HEK293 (cell line): ENCODE results near the gene GLYATL3.

Experiments used
- CTCF ChIA-PET: fragments of 350-600 bp; formaldehyde crosslinking; extraction: SDS; loops from one replicate; lab custom pipeline; 2021; ENCODE audit warnings: antibody characterized with exemption; lab: Yijun Ruan, JAX
- POLR2A ChIA-PET: fragments of 300-600 bp; formaldehyde crosslinking; extraction: SDS; loops from one replicate; lab custom pipeline; 2020; ENCODE audit warnings: antibody characterized with exemption, inconsistent platforms; lab: Yijun Ruan, JAX
- H3K27ac ChIP-seq: fragments of 200-500 bp; sonication (Bioruptor generic); 2 replicates; pipeline ENCODE4 v1.5.1; 2014; ENCODE audit warnings: low read depth, low read length, control low read depth, inconsistent platforms; ENCODE audit errors: extremely low read depth
- H3K36me3 ChIP-seq, 2 experiments: fragments of 200-500 bp in 1 of 2; sonication (Bioruptor generic) in 1 of 2; 1 replicate in 1 of 2; 2 replicates in 1 of 2; pipeline ENCODE4 v1.5.1; 2014 to 2017; ENCODE audit warnings: inconsistent platforms in 2 of 2, low read length in 2 of 2; ENCODE audit not compliant: control insufficient read depth in 2 of 2, insufficient read depth in 1 of 2
- H3K4me1 ChIP-seq: fragments of 200-500 bp; sonication (Bioruptor generic); 2 replicates; pipeline ENCODE4 v1.5.1; 2014; ENCODE audit warnings: mild to moderate bottlenecking, low read length, inconsistent platforms; ENCODE audit not compliant: control insufficient read depth, insufficient read depth
- H3K4me3 ChIP-seq: 2 replicates; pipeline ENCODE4 v1.5.1; 2011; ENCODE audit warnings: low read depth, mild to moderate bottlenecking, control low read depth, low read length, moderate library complexity
- H3K9me3 ChIP-seq: fragments of 200-500 bp; sonication (Bioruptor generic); 2 replicates; pipeline ENCODE4 v1.5.1; 2014; ENCODE audit warnings: low read depth, low read length, inconsistent platforms; ENCODE audit not compliant: control insufficient read depth, insufficient read depth
- REPIN1 ChIP-seq: fragments of 450-650 bp; formaldehyde crosslinking; IDR thresholded peaks from 2 replicates; pipeline ENCODE4 v1.5.1; 2017; ENCODE audit warnings: missing biosample characterization, missing genetic modification characterization, low read depth
- TCF7L2 ChIP-seq: IDR thresholded peaks from 2 replicates; pipeline ENCODE4 v1.6.1; 2011; ENCODE audit warnings: low read depth, mild to moderate bottlenecking, inconsistent platforms, low read length, moderate library complexity, borderline replicate concordance
- ZBTB26 ChIP-seq: fragments of 450-650 bp; formaldehyde crosslinking; optimal IDR thresholded peaks from 2 replicates; pipeline ENCODE3; 2016; ENCODE audit warnings: missing biosample characterization, mild to moderate bottlenecking, missing genetic modification characterization
- ZFHX2 ChIP-seq: fragments of 450-650 bp; formaldehyde crosslinking; conservative IDR thresholded peaks from 2 replicates; pipeline ENCODE4 v1.5.1; 2016; ENCODE audit warnings: missing biosample characterization, missing genetic modification characterization
- ZFP3 ChIP-seq: fragments of 450-650 bp; formaldehyde crosslinking; IDR thresholded peaks from 2 replicates; pipeline ENCODE4 v1.5.1; 2016; ENCODE audit warnings: low read depth, missing biosample characterization, missing genetic modification characterization
- ZNF10 ChIP-seq: fragments of 450-650 bp; formaldehyde crosslinking; IDR thresholded peaks from 2 replicates; pipeline ENCODE4 v1.5.1; 2017; ENCODE audit warnings: missing biosample characterization, missing genetic modification characterization
- ZNF112 ChIP-seq: fragments of 450-650 bp; formaldehyde crosslinking; IDR thresholded peaks from 2 replicates; pipeline ENCODE4 v1.5.0; 2017; ENCODE audit warnings: missing biosample characterization, missing genetic modification characterization
- ZNF114 ChIP-seq: fragments of 450-650 bp; formaldehyde crosslinking; IDR thresholded peaks from 2 replicates; pipeline ENCODE4 v1.5.0; 2017; ENCODE audit warnings: missing biosample characterization, missing genetic modification characterization
- ZNF16 ChIP-seq: fragments of 450-650 bp; formaldehyde crosslinking; IDR thresholded peaks from 2 replicates; pipeline ENCODE4 v1.5.1; 2016; ENCODE audit warnings: low read depth, missing biosample characterization, missing genetic modification characterization
- ZNF175 ChIP-seq: fragments of 450-650 bp; formaldehyde crosslinking; IDR thresholded peaks from 2 replicates; pipeline ENCODE4 v1.5.1; 2016; ENCODE audit warnings: missing biosample characterization, missing genetic modification characterization
- ZNF223 ChIP-seq: fragments of 450-650 bp; formaldehyde crosslinking; IDR thresholded peaks from 2 replicates; pipeline ENCODE4 v1.5.1; 2016; ENCODE audit warnings: missing biosample characterization, missing genetic modification characterization
- ZNF416 ChIP-seq: fragments of 450-650 bp; formaldehyde crosslinking; IDR thresholded peaks from 2 replicates; pipeline ENCODE4 v1.5.1; 2016; ENCODE audit warnings: missing biosample characterization, missing genetic modification characterization
- ZNF426 ChIP-seq: fragments of 450-650 bp; formaldehyde crosslinking; IDR thresholded peaks from 2 replicates; pipeline ENCODE4 v1.5.1; 2017; ENCODE audit warnings: missing biosample characterization, missing genetic modification characterization, mild to moderate bottlenecking, inconsistent platforms, moderate library complexity
- ZNF48 ChIP-seq: fragments of 450-650 bp; formaldehyde crosslinking; IDR thresholded peaks from 2 replicates; pipeline ENCODE4 v1.5.1; 2016; ENCODE audit warnings: missing biosample characterization, missing genetic modification characterization
- ZNF555 ChIP-seq: fragments of 450-650 bp; formaldehyde crosslinking; conservative IDR thresholded peaks from 2 replicates; pipeline ENCODE4 v1.5.1; 2017; ENCODE audit warnings: missing biosample characterization, mild to moderate bottlenecking, missing genetic modification characterization, inconsistent platforms
- ZNF621 ChIP-seq: fragments of 450-650 bp; formaldehyde crosslinking; IDR thresholded peaks from 2 replicates; pipeline ENCODE4 v1.5.1; 2017; ENCODE audit warnings: missing biosample characterization, missing genetic modification characterization
- ZNF624 ChIP-seq: fragments of 450-650 bp; formaldehyde crosslinking; IDR thresholded peaks from 2 replicates; pipeline ENCODE4 v1.5.1; 2017; ENCODE audit warnings: missing biosample characterization, missing genetic modification characterization
- ZNF660 ChIP-seq: fragments of 450-650 bp; IDR thresholded peaks from 2 replicates; pipeline ENCODE4 v1.5.1; 2018; ENCODE audit warnings: missing biosample characterization, mild to moderate bottlenecking, missing genetic modification characterization
- ZNF704 ChIP-seq: fragments of 450-650 bp; formaldehyde crosslinking; IDR thresholded peaks from 2 replicates; pipeline ENCODE4 v1.5.1; 2016; ENCODE audit warnings: missing biosample characterization, missing genetic modification characterization
- ZNF777 ChIP-seq: fragments of 450-650 bp; formaldehyde crosslinking; IDR thresholded peaks from 2 replicates; pipeline ENCODE4 v1.5.1; 2017; ENCODE audit warnings: missing biosample characterization, missing genetic modification characterization, borderline replicate concordance
- ZNF785 ChIP-seq: fragments of 450-650 bp; formaldehyde crosslinking; IDR thresholded peaks from 2 replicates; pipeline ENCODE4 v1.5.1; 2016; ENCODE audit warnings: missing biosample characterization, missing genetic modification characterization
- ZNF837 ChIP-seq: fragments of 450-650 bp; formaldehyde crosslinking; IDR thresholded peaks from 2 replicates; pipeline ENCODE4 v1.5.1; 2016; ENCODE audit warnings: missing biosample characterization, missing genetic modification characterization
- ZSCAN30 ChIP-seq: fragments of 450-650 bp; IDR thresholded peaks from 2 replicates; pipeline ENCODE4 v1.5.1; 2018; ENCODE audit warnings: missing biosample characterization, mild to moderate bottlenecking, missing genetic modification characterization, moderate library complexity
- ZXDB ChIP-seq: fragments of 450-650 bp; formaldehyde crosslinking; IDR thresholded peaks from 2 replicates; pipeline ENCODE4 v1.5.1; 2016; ENCODE audit warnings: missing biosample characterization, missing genetic modification characterization

The GLYATL3 gene

GRCh38 chr6:49517919-49518318, 18.2 kb downstream of the GLYATL3 start:
- H3K27ac ChIP-seq = no peak overlapping the region
- POLR2A ChIA-PET = no interaction called here
- no peaks in the 10 kb centered on the region for H3K4me1 ChIP-seq
- TF ChIP-seq ZNF112 (tag by site-specific recombination) (no peak), ZNF624 (tag by site-specific recombination) (no peak), ZSCAN30 (no peak), ZNF837 (no peak), ZNF555 (tag by site-specific recombination) (no peak), ZNF416 (no peak), ZNF114 (tag by site-specific recombination) (no peak), ZNF621 (tag by site-specific recombination) (no peak), ZNF16 (tag by site-specific recombination) (no peak), ZFP3 (tag by site-specific recombination) (no peak), ZNF175 (tag by site-specific recombination) (no peak), ZFHX2 (tag by site-specific recombination) (no peak), ZNF48 (tag by site-specific recombination) (no peak), ZNF785 (tag by site-specific recombination) (no peak), ZNF777 (tag by site-specific recombination) (no peak), TCF7L2 (no peak), ZNF426 (tag by site-specific recombination) (no peak)
- no peak overlapping the region for H3K4me3 ChIP-seq
- H3K36me3 ChIP-seq = no peaks in the 10 kb centered on the region
- CTCF ChIA-PET = interaction anchor here (1.5 to 4.9 kb wide), 2 partner anchors 13 to 89 kb away, joined by 8 to 31 read pairs; no protein-coding TSS in a partner anchor
- H3K9me3 ChIP-seq = no peaks in the 10 kb centered on the region

GRCh38 chr6:49519660-49520059, 19.9 kb downstream of the GLYATL3 start:
- Histone ChIP-seq H3K4me1 (no peaks in the 10 kb centered on the region), H3K9me3 (no peaks in the 10 kb centered on the region), H3K36me3 (no peaks in the 10 kb centered on the region), H3K27ac (no peak overlapping the region), H3K4me3 (no peak overlapping the region)
- CTCF ChIA-PET = interaction anchor here (0.6 to 4.9 kb wide), 6 partner anchors 12 to 1137 kb away, joined by 3 to 31 read pairs (median 3); no protein-coding TSS in a partner anchor
- POLR2A ChIA-PET = no interaction called here
- no peak for TF ChIP-seq ZNF10
- TF ChIP-seq ZBTB26 (tag by site-specific recombination) = no peak
- no peak for TF ChIP-seq ZNF704 (tag by site-specific recombination)
- TF ChIP-seq ZXDB = no peak
- TF ChIP-seq REPIN1 = no peak
- TF ChIP-seq ZNF660 = no peak
- TF ChIP-seq ZNF223 (tag by site-specific recombination) = no peak
